Lung (tissue), 12 donors: Measurements from ENCODE around the gene CCDC182. TPM values are rescaled to one million over a fixed set of nuclear protein-coding genes. Genes with fewer than 3 reads are reported as not detected.

Experiments used
- ATAC-seq: fragments of 200-7000 bp; cut with Tn5 transposase; one replicate; pipeline ENCODE4 v1.9.1; 2020; ENCODE audit warnings: moderate number of reproducible peaks; ENCODE audit not compliant: insufficient read depth, low FRiP score
- DNase-seq, 3 donors: peaks; one replicate each; pipeline ENCODE4 v3.0.0-alpha.2; 2013 to 2017
- H3K27ac ChIP-seq, 2 donors: one replicate each; pipeline ENCODE4 v1.5.1; 2013; ENCODE audit warnings: mild to moderate bottlenecking in 2 of 2, moderate library complexity in 2 of 2, control low read depth in 1 of 2, inconsistent platforms in 1 of 2, low read depth in 1 of 2, low read length in 1 of 2
- H3K27me3 ChIP-seq, 3 donors: one replicate each; pipeline ENCODE4 v1.5.1; 2013; ENCODE audit warnings: low read length in 2 of 3; ENCODE audit not compliant: control insufficient read depth in 3 of 3, insufficient read depth in 3 of 3
- H3K36me3 ChIP-seq, 4 donors: one replicate each; pipeline ENCODE4 v1.5.1; 2013; ENCODE audit warnings: low read length in 4 of 4, mild to moderate bottlenecking in 1 of 4, moderate library complexity in 1 of 4; ENCODE audit not compliant: control insufficient read depth in 4 of 4, insufficient read depth in 4 of 4
- H3K4me1 ChIP-seq, 5 donors: one replicate each; pipeline ENCODE4 v1.5.1; 2013; ENCODE audit warnings: low read length in 5 of 5, mild to moderate bottlenecking in 2 of 5, moderate library complexity in 1 of 5; ENCODE audit not compliant: control insufficient read depth in 5 of 5, insufficient read depth in 5 of 5
- H3K4me3 ChIP-seq: one replicate; pipeline ENCODE4 v1.5.1; 2013; ENCODE audit warnings: mild to moderate bottlenecking, control low read depth, moderate library complexity
- H3K9ac ChIP-seq, 2 donors: one replicate each; pipeline ENCODE4 v1.5.1; 2013; ENCODE audit warnings: low read length in 2 of 2, control low read depth in 1 of 2; ENCODE audit not compliant: insufficient read depth in 1 of 2
- H3K9me3 ChIP-seq, 4 donors: one replicate each; pipeline ENCODE4 v1.5.1; 2013; ENCODE audit warnings: low read length in 3 of 4, mild to moderate bottlenecking in 1 of 4, moderate library complexity in 1 of 4; ENCODE audit not compliant: control insufficient read depth in 4 of 4, insufficient read depth in 3 of 4
- WGBS, 2 donors: extraction: QIAGEN DNeasy Blood & Tissue Kit; methylation state at CpG; one replicate each; pipeline ENCODE4 v1.1.7; 2013; 5-methylcytosine and 5-hydroxymethylcytosine counted together
- polyA plus RNA-seq, 2 donors: library from polyadenylated mRNA; stranded (reverse); fragments of 200-250 nt; gene quantifications; one replicate each; pipeline ENCODE4 v1.2.1, GENCODE V29; 2013
- total RNA-seq, 2 donors: library from RNA; depleted of rRNA in 1 of 2; stranded (reverse); fragments of >200 nt in 1 of 2; gene quantifications; one replicate each; pipeline ENCODE4 v1.2.1, GENCODE V29; 2014 to 2021
- TF ChIP-seq, protein P1 (sequence below): IDR thresholded peaks from 2 replicates; pipeline ENCODE4 v1.5.1; 2012; ENCODE audit warnings: mild to moderate bottlenecking; ENCODE audit errors: control extremely low read depth, extremely low read depth
- donor health status: control.
- donor health status: control.
- donor health status: Bipolar disorder and iron deficiency.
- donor health status: healthy.
- donor health status: DM: yes; HTN: yes; CAD: no.

The CCDC182 gene
- total and polyA plus RNA-seq, 4 donors: not detected

DNA sequence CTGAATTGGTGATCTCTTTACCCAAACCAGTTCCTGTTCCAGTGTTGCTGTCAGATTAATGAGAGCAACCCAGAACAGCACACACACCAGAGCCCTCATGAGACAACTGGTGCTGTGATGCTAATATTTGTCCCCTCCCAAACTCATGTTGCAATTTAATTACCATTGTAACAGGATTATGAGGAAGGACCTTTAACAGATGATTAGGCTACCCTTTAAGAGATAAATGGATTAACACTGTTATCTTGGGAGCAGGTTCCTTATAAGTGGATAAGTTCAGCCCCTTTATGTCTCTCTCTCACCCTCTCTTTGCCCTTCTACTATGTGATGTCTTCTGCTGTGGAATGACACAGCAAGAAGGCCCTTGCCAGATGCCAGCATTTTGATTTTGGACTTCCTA is 1.1 kb upstream of the CCDC182 start:
- H3K27ac ChIP-seq: no peak overlapping the region
- H3K9me3 ChIP-seq: peaks cover 0 to under 1% (median 0%) of the 10 kb centered on the region in 4 donors
- H3K27me3 ChIP-seq: no peaks in the 10 kb centered on the region
- no peak for ATAC-seq
- no peak for DNase-seq
- H3K36me3 ChIP-seq: no peaks in the 10 kb centered on the region
- TF ChIP-seq, protein P1, sequence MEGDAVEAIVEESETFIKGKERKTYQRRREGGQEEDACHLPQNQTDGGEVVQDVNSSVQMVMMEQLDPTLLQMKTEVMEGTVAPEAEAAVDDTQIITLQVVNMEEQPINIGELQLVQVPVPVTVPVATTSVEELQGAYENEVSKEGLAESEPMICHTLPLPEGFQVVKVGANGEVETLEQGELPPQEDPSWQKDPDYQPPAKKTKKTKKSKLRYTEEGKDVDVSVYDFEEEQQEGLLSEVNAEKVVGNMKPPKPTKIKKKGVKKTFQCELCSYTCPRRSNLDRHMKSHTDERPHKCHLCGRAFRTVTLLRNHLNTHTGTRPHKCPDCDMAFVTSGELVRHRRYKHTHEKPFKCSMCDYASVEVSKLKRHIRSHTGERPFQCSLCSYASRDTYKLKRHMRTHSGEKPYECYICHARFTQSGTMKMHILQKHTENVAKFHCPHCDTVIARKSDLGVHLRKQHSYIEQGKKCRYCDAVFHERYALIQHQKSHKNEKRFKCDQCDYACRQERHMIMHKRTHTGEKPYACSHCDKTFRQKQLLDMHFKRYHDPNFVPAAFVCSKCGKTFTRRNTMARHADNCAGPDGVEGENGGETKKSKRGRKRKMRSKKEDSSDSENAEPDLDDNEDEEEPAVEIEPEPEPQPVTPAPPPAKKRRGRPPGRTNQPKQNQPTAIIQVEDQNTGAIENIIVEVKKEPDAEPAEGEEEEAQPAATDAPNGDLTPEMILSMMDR: no peak
- H3K4me1 ChIP-seq: peaks cover 0 to 11% (median 8%) of the 10 kb centered on the region in 5 donors
- no peak overlapping the region for H3K9ac ChIP-seq
- H3K4me3 ChIP-seq: no peak overlapping the region

DNA sequence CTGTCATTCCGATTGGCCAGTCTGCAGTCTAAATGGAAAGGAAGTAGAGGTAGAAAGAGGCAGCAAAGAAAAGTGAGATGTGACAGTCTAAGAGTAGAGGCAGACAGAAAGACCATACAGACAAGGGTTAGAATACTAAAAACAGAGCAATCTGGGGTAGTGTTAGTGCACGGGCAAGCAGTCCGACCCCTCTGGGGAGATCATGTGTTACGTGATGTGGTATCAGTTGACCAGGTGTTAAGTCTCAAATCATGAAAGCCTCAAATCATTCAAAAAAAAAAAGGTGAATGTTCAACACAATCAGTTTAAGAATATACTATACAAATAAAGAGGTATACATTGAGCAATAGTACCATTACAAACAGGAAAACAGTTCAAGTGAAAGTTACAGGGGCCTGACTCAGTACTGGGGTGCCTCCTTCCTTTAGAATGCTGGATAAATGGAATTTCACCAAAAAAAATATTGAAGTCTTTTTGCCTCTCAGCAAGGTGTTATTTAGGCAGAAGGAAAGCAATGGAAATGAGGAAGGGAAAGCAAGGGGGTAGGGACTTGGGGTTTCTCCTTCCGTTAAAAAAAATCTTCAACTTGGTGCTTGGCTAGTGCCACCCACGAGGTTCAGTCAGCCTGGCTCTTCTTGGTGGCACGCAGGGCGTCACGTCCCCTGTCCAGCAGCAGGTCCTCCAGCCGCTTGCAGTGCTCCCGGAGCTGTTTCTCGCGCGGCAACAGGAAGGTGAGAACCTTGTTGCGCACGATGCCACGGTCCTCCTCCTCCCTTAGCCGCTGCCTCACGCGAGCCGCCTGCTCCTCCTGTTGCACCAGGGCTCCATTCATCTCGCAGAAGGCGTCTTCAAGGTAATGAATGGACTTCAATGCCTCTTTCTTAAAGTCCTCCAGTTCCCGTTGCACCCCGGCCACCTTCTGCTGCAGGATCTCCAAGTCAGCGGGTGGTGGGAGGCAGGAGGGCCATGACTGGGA is 616 bp downstream of the CCDC182 start:
- WGBS, 2 donors: 78 to 85% methylated on average over 26 of the region's 26 CpGs
- ATAC-seq (no peak), DNase-seq (no peak)
- no peak overlapping the region for H3K9ac ChIP-seq
- H3K36me3 ChIP-seq: no peaks in the 10 kb centered on the region
- H3K27ac ChIP-seq: no peak overlapping the region
- no peaks in the 10 kb centered on the region for H3K4me1 ChIP-seq
- peaks cover 0 to 3% (median 0%) of the 10 kb centered on the region in 4 donors for H3K9me3 ChIP-seq
- H3K27me3 ChIP-seq: no peaks in the 10 kb centered on the region
- no peak overlapping the region for H3K4me3 ChIP-seq
- TF ChIP-seq, protein P1: no peak

- DNase-seq (no peak), ATAC-seq (no peak)
- no peak overlapping the region for H3K27ac ChIP-seq
- H3K27me3 ChIP-seq: no peaks in the 10 kb centered on the region
- no peaks in the 10 kb centered on the region for H3K36me3 ChIP-seq
- H3K9ac ChIP-seq: no peak overlapping the region
- 58 to 71% methylated on average over 2 of the region's 2 CpGs for WGBS, 2 donors
- TF ChIP-seq, protein P1: no peak
- H3K4me1 ChIP-seq: no peaks in the 10 kb centered on the region
- no peak overlapping the region for H3K4me3 ChIP-seq
- H3K9me3 ChIP-seq: peaks cover 0 to 3% (median 0%) of the 10 kb centered on the region in 4 donors
These were observed 4.9 kb downstream of the CCDC182 start for GRCh38 chr17:57740235-57740528.
